Colonic mucosa (tissue), 4 donors: ENCODE results near the gene RNF138. TPM values are rescaled to one million over a fixed set of nuclear protein-coding genes. Genes with fewer than 3 reads are reported as not detected.
"Not testable (repeated sequence)": the region's sequence is repeated elsewhere in the genome, so short reads cannot be mapped to it uniquely, and the experiment has no call there.

ENCODE experiments used
- DNase-seq: peaks from one replicate; pipeline ENCODE4 v3.0.0-alpha.2; 2020
- H3K27ac ChIP-seq: fragments of 200-600 bp; one replicate; pipeline ENCODE4 v1.8.0; 2021
- H3K27me3 ChIP-seq: fragments of 200-600 bp; one replicate; pipeline ENCODE4 v1.8.0; 2021
- H3K36me3 ChIP-seq: fragments of 200-600 bp; one replicate; pipeline ENCODE4 v1.8.0; 2021
- H3K4me1 ChIP-seq: fragments of 200-600 bp; one replicate; pipeline ENCODE4 v1.8.0; 2021; ENCODE audit warnings: mild to moderate bottlenecking
- H3K4me3 ChIP-seq: fragments of 200-600 bp; one replicate; pipeline ENCODE4 v1.8.0; 2021
- H3K9ac ChIP-seq, 2 donors: one replicate each; pipeline ENCODE4 v1.7.0; 2013; ENCODE audit warnings: control low read depth in 2 of 2, low read depth in 2 of 2, low read length in 2 of 2
- H3K9me3 ChIP-seq: fragments of 200-600 bp; one replicate; pipeline ENCODE4 v1.8.0; 2021
- CTCF ChIP-seq: fragments of 200-600 bp; IDR thresholded peaks from one replicate; pipeline ENCODE4 v1.8.0; 2022; ENCODE audit warnings: antibody characterized with exemption, mild to moderate bottlenecking
- intact Hi-C: fragments of 100-400 bp; cut with DNase I; formaldehyde crosslinking; loops from one replicate; pipeline ENCODE4 v1.14.1; 2022
- total RNA-seq, 2 donors: library from RNA; stranded (reverse); fragmentation: NEBNext Ultra II Directional in 1 of 2; extraction: Animal tissue kit (Norgen Biotek cat#: 25700) in 1 of 2; gene quantifications; one replicate each; pipeline ENCODE4 v1.2.1, GENCODE V29; 2021
- donor health status: healthy.
- donor health status: DM: no; HTN: no; CAD: no.
- donor health status: DM: no; HTN: no; CAD: no.

The RNF138 gene
- total RNA-seq, 2 donors from 2014 or later: 48.3 to 53.2 TPM

- DNase-seq: no peak
- TF ChIP-seq CTCF: no peak
- intact Hi-C loops: no loop called here
- no peak overlapping the region for H3K4me3 ChIP-seq
- H3K9ac ChIP-seq: no peak overlapping the region
- no peaks in the 10 kb centered on the region for H3K36me3 ChIP-seq
- no peaks in the 10 kb centered on the region for H3K9me3 ChIP-seq
- no peak overlapping the region for H3K27ac ChIP-seq
- no peaks in the 10 kb centered on the region for H3K4me1 ChIP-seq
- H3K27me3 ChIP-seq: no peaks in the 10 kb centered on the region
Measured at GRCh38 chr18:32074206-32074605, 17.5 kb upstream of the RNF138 start.

- no peak overlapping the region for H3K27ac ChIP-seq
- H3K36me3 ChIP-seq: no peaks in the 10 kb centered on the region
- intact Hi-C loops: no loop called here
- no peaks in the 10 kb centered on the region for H3K4me1 ChIP-seq
- no peak overlapping the region for H3K4me3 ChIP-seq
- H3K9ac ChIP-seq: no peak overlapping the region
- H3K27me3 ChIP-seq: no peaks in the 10 kb centered on the region
- no peak for TF ChIP-seq CTCF
- no peaks in the 10 kb centered on the region for H3K9me3 ChIP-seq
- DNase-seq: no peak
Measured at GRCh38 chr18:32078845-32079244, 12.8 kb upstream of the RNF138 start.

GRCh38 chr18:32081881-32082280, 9.8 kb upstream of the RNF138 start:
- Histone ChIP-seq H3K9ac (no peak overlapping the region), H3K36me3 (no peaks in the 10 kb centered on the region), H3K9me3 (no peaks in the 10 kb centered on the region), H3K27ac (no peak overlapping the region), H3K4me3 (no peak overlapping the region), H3K27me3 (no peaks in the 10 kb centered on the region), H3K4me1 (no peaks in the 10 kb centered on the region)
- intact Hi-C loops: no loop called here
- no peak for DNase-seq
- no peak for TF ChIP-seq CTCF

- Histone ChIP-seq H3K27ac (no peak overlapping the region), H3K4me3 (no peak overlapping the region), H3K36me3 (no peaks in the 10 kb centered on the region), H3K9ac (no peak overlapping the region), H3K27me3 (no peaks in the 10 kb centered on the region), H3K9me3 (no peaks in the 10 kb centered on the region), H3K4me1 (no peaks in the 10 kb centered on the region)
- no peak for TF ChIP-seq CTCF
- intact Hi-C loops: no loop called here
- DNase-seq: no peak
Measured at GRCh38 chr18:32083781-32084180, 7.9 kb upstream of the RNF138 start.

GRCh38 chr18:32086881-32087280, 4.8 kb upstream of the RNF138 start:
- no peak for DNase-seq
- H3K4me1 ChIP-seq: no peaks in the 10 kb centered on the region
- H3K4me3 ChIP-seq: no peak overlapping the region
- TF ChIP-seq CTCF: no peak
- no peak overlapping the region for H3K9ac ChIP-seq
- no peak overlapping the region for H3K27ac ChIP-seq
- no peaks in the 10 kb centered on the region for H3K36me3 ChIP-seq
- H3K27me3 ChIP-seq: no peaks in the 10 kb centered on the region
- intact Hi-C loops: no loop called here
- H3K9me3 ChIP-seq: no peaks in the 10 kb centered on the region

GRCh38 chr18:32090831-32091230, 843 bp upstream of the RNF138 start:
- intact Hi-C loops: loop anchor here (10.0 kb wide), 1 partner anchor 146 kb away; the partner anchor contains the start of gene TRAPPC8
- Histone ChIP-seq H3K4me1 (peaks cover 10% of the 10 kb centered on the region), H3K27ac (peak overlapping the region; percentile 99)
- H3K27me3 ChIP-seq, H3K9me3 ChIP-seq, DNase-seq, H3K9ac ChIP-seq, H3K4me3 ChIP-seq, H3K36me3 ChIP-seq: not testable (repeated sequence)
